Neutrophil (primary cell): ENCODE results near the gene MAPK9.

Experiments used
- H3K27ac ChIP-seq: fragments of 200-600 bp; sonication (generic); 2 replicates; pipeline ENCODE4 v1.5.1; 2016; ENCODE audit warnings: mild to moderate bottlenecking, moderate library complexity
- H3K27me3 ChIP-seq: fragments of 200-600 bp; sonication (generic); 2 replicates; pipeline ENCODE4 v1.6.0; 2016; ENCODE audit warnings: mild to moderate bottlenecking
- H3K36me3 ChIP-seq: fragments of 200-600 bp; sonication (generic); 2 replicates; pipeline ENCODE4 v1.5.1; 2017
- H3K4me1 ChIP-seq, 2 experiments: fragments of 200-600 bp in 1 of 2; sonication (generic) in 1 of 2; 1 replicate in 1 of 2; 2 replicates in 1 of 2; pipeline versions ENCODE4 v1.5.1 to v1.6.1; 2013 to 2016; ENCODE audit warnings: low read depth in 1 of 2, low read length in 1 of 2, mild to moderate bottlenecking in 1 of 2, moderate library complexity in 1 of 2; ENCODE audit not compliant: control insufficient read depth in 1 of 2, insufficient read depth in 1 of 2
- H3K4me3 ChIP-seq, 2 experiments: fragments of 200-600 bp in 1 of 2; sonication (generic) in 1 of 2; 1 replicate in 1 of 2; 2 replicates in 1 of 2; pipeline ENCODE4 v1.5.1; 2013 to 2016; ENCODE audit warnings: low read depth in 1 of 2, low read length in 1 of 2, mild to moderate bottlenecking in 1 of 2, moderate library complexity in 1 of 2
- H3K9me3 ChIP-seq: fragments of 200-600 bp; sonication (generic); 2 replicates; pipeline ENCODE4 v1.5.1; 2016
- TF ChIP-seq, protein P1 (sequence below): fragments of 200-600 bp; sonication (generic); IDR thresholded peaks from 2 replicates; pipeline ENCODE4 v1.5.1; 2016; ENCODE audit warnings: antibody characterized with exemption

Gene MAPK9

DNA sequence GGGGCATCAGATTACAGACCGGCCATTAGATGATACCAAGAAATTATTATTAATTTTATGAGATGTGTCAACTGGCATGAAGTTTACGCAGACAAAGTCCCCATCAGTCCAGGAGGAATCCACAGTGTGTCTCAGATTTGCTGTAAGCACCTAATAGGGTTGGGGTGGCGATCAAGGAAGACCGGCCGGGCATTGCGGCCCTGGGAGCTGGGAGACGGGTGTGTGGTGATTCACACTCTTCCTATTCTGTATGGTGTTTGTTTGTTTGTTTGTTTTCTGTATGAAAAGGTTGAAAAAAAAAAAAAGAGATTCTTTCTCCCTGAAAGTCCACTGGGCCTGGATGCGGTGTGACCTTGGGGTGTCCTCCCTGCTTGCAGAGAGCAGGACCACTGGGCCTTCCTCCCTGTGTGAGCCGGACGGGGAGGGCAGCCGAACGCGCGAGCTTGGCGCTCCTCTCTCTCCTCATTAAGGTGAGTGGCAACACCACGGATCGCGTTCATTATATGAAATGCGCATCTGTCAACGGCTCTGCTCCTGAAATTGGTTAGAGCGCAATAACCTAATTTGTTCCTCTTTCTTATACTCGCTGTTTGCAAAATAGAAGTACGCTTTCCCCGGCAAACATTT lies 98.0 kb downstream of the MAPK9 start:
- no peaks in the 10 kb centered on the region for H3K9me3 ChIP-seq
- H3K4me3 ChIP-seq = no peak overlapping the region
- H3K27me3 ChIP-seq = no peaks in the 10 kb centered on the region
- H3K4me1 ChIP-seq = no peaks in the 10 kb centered on the region
- no peak overlapping the region for H3K27ac ChIP-seq
- TF ChIP-seq, protein P1, sequence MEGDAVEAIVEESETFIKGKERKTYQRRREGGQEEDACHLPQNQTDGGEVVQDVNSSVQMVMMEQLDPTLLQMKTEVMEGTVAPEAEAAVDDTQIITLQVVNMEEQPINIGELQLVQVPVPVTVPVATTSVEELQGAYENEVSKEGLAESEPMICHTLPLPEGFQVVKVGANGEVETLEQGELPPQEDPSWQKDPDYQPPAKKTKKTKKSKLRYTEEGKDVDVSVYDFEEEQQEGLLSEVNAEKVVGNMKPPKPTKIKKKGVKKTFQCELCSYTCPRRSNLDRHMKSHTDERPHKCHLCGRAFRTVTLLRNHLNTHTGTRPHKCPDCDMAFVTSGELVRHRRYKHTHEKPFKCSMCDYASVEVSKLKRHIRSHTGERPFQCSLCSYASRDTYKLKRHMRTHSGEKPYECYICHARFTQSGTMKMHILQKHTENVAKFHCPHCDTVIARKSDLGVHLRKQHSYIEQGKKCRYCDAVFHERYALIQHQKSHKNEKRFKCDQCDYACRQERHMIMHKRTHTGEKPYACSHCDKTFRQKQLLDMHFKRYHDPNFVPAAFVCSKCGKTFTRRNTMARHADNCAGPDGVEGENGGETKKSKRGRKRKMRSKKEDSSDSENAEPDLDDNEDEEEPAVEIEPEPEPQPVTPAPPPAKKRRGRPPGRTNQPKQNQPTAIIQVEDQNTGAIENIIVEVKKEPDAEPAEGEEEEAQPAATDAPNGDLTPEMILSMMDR = no peak
- no peaks in the 10 kb centered on the region for H3K36me3 ChIP-seq

DNA sequence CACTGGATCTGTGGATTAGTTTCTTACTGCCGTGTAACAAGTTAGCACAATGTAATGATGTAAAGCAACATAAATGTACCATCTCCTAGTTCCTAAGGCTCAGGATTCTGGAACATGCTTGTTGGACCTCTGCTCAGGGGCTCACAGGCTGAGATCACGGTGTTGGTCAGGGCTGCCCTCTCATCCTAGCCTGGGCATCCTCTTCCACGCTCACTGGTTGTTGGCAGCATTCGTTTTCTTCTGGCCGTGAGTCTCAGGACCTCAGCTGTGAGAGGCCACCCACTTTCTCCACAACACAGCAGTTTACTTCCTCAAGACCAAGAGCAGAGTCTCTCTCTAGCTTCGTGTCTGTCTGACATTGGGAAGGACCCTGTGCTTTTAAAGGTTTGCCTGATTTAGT lies 100.2 kb downstream of the MAPK9 start:
- H3K4me1 ChIP-seq = no peaks in the 10 kb centered on the region
- no peaks in the 10 kb centered on the region for H3K9me3 ChIP-seq
- no peak overlapping the region for H3K27ac ChIP-seq
- TF ChIP-seq, protein P1 = no peak
- H3K27me3 ChIP-seq = peaks cover 4% of the 10 kb centered on the region
- H3K36me3 ChIP-seq = no peaks in the 10 kb centered on the region
- H3K4me3 ChIP-seq = no peak overlapping the region

DNA sequence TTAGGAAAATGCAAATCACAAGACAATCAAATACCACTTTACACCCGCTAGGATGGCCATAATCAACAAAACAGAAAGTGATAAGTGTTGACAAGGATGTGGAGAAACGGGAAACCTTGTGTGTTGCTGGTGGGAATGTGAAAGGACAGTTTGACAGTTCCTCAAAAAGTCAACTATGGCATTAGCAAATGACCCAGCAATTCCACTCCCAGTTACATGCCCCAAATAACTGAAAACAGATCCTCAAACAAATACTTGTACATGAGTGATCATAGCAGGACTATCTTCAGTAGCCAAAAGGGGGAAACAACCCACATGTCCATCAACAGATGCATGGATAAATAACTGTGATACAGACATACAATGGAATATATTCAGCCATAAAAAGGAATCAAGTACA lies 104.1 kb downstream of the MAPK9 start:
- H3K27me3 ChIP-seq = peaks cover 4% of the 10 kb centered on the region
- no peaks in the 10 kb centered on the region for H3K4me1 ChIP-seq
- H3K36me3 ChIP-seq = no peaks in the 10 kb centered on the region
- TF ChIP-seq, protein P1 = no peak
- H3K27ac ChIP-seq = no peak overlapping the region
- H3K4me3 ChIP-seq = no peak overlapping the region
- H3K9me3 ChIP-seq = no peaks in the 10 kb centered on the region
